ENCODE results near the gene CCDC154.
"Not testable (repeated sequence)": the region's sequence is repeated elsewhere in the genome, so short reads cannot be mapped to it uniquely, and the experiment has no call there.

CCDC154 gene

DNA sequence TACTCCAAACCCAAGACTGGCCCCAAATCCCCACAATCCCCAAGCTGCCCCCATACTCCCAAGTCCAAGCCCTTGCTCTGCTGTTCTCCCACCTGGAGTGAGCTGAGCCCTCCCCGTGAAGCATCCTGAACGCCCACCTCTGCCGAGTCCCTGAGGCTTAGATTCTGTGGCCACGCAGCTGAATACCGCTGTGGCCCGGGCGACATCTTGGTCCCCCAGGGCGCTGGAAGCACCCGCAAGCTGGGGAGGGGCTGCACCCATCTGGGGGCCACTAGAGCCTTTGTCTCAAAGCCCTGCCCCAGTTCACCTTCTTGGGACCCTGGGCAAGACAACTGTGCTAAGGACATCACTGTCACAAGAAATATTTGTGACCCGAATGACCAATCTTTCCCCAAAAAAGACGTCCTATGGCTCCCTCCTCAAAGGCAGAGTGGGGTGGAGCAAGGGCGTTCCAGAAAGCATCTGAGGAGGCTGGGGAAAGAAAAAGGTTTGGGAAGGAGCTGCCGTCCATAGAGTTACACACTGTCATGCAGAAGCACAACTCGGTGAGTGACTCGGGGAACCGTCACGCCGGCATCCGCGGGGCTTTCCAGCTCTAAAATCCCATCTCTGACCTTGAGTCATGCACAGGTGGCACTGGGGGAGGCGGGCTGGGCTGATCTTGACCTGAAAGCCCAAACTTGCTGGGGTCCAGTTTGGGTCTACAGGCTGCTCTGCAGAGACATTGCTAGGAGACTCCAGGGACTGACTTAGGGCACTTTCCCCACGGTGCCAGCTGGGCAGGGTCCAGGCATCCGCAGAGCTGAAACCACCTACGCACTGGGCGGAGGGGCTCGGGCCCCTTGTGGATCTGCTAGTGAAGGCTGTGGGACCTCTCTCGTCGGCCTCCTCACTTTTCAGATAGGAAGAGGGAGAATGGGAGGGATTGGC is 37.8 kb upstream of the CCDC154 start:
- WGBS = 84% methylated on average over 27 of the region's 28 CpGs
- Histone ChIP-seq H3K27me3 (ENCODE audit: control insufficient read depth in 1 of 2, insufficient read depth in 1 of 2, low read length in 2 of 2) (peaks cover 9 to 13% of the 10 kb centered on the region in 2 experiments), H3K4me3 (ENCODE audit: insufficient read depth in 1 of 2, low read depth in 1 of 2, low read length in 2 of 2) (no peak overlapping the region), H4K91ac (ENCODE audit: low read length) (no peak overlapping the region), H2BK5ac (ENCODE audit: low read depth, low read length, poor library complexity, severe bottlenecking) (no peak overlapping the region), H2AK5ac (ENCODE audit: low read length, severe bottlenecking) (no peak overlapping the region), H3K4me1 (ENCODE audit: control insufficient read depth, insufficient read depth, low read depth, low read length) (no peaks in the 10 kb centered on the region), H3K9me3 (ENCODE audit: control insufficient read depth, low read length) (peaks cover 2% of the 10 kb centered on the region), H3K4ac (ENCODE audit: low read depth in 1 of 2, low read length in 2 of 2) (peak overlapping the region in 1 of 2 experiments; percentile 30), H3K18ac (ENCODE audit: low read depth in 1 of 2, low read length in 2 of 2) (no peak overlapping the region), H3K79me1 (replicated peaks; ENCODE audit: low read length, poor library complexity, severe bottlenecking) (no peaks in the 10 kb centered on the region), H2AFZ (ENCODE audit: low read depth, low read length) (no peak overlapping the region), H3K23ac (ENCODE audit: low read length in 2 of 2) (no peak overlapping the region), H4K8ac (ENCODE audit: low read length) (no peak overlapping the region), H2BK12ac (ENCODE audit: low read length in 2 of 2) (no peak overlapping the region), H3K36me3 (ENCODE audit: control insufficient read depth in 1 of 2, insufficient read depth in 2 of 2, low read depth in 1 of 2, low read length in 2 of 2) (no peaks in the 10 kb centered on the region), H2BK120ac (ENCODE audit: low read depth, low read length) (no peak overlapping the region), H3K14ac (ENCODE audit: low read length in 2 of 2) (no peak overlapping the region), H2BK15ac (ENCODE audit: low read depth, poor library complexity, severe bottlenecking) (no peak overlapping the region), H3K4me2 (ENCODE audit: low read length, poor library complexity, severe bottlenecking) (no peak overlapping the region), H3K9ac (ENCODE audit: low read length) (no peak overlapping the region), H3K27ac (ENCODE audit: low read length, poor library complexity, severe bottlenecking) (no peak overlapping the region)
- DNase-seq = no peak

DNA sequence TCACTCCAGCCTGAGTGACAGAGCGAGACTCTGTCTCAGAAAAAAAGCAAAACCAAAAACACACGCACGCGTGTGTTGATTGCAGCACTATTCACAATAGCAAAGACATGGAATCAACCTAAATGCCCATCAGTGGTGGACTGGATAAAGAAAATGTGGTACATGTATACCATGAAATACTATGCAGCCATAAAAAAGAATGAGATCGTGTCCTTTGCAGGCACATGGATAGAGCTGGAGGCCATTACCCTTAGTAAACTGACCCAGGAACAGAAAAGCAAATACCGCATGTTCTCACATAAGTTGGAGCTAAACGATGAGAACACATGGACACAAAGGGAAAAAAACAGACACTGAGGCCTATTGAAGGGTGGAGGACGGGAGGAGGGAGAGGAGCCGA is 34.6 kb upstream of the CCDC154 start:
- not testable (repeated sequence) for H2AFZ ChIP-seq (ENCODE audit: low read depth, low read length); H2BK120ac ChIP-seq (ENCODE audit: low read depth, low read length); H2BK12ac ChIP-seq (ENCODE audit: low read length in 2 of 2); H3K36me3 ChIP-seq (ENCODE audit: control insufficient read depth in 1 of 2, insufficient read depth in 2 of 2, low read depth in 1 of 2, low read length in 2 of 2); H3K14ac ChIP-seq (ENCODE audit: low read length in 2 of 2); H3K4me2 ChIP-seq (ENCODE audit: low read length, poor library complexity, severe bottlenecking); H2BK15ac ChIP-seq (ENCODE audit: low read depth, poor library complexity, severe bottlenecking); H3K18ac ChIP-seq (ENCODE audit: low read depth in 1 of 2, low read length in 2 of 2); H3K4ac ChIP-seq (ENCODE audit: low read depth in 1 of 2, low read length in 2 of 2); H3K9ac ChIP-seq (ENCODE audit: low read length); H4K91ac ChIP-seq (ENCODE audit: low read length); DNase-seq; H2AK5ac ChIP-seq (ENCODE audit: low read length, severe bottlenecking); H2BK5ac ChIP-seq (ENCODE audit: low read depth, low read length, poor library complexity, severe bottlenecking); H3K23ac ChIP-seq (ENCODE audit: low read length in 2 of 2); H3K27ac ChIP-seq (ENCODE audit: low read length, poor library complexity, severe bottlenecking); H4K8ac ChIP-seq (ENCODE audit: low read length); H3K4me3 ChIP-seq (ENCODE audit: insufficient read depth in 1 of 2, low read depth in 1 of 2, low read length in 2 of 2); H3K9me3 ChIP-seq (ENCODE audit: control insufficient read depth, low read length)
- Histone ChIP-seq H3K27me3 (ENCODE audit: control insufficient read depth in 1 of 2, insufficient read depth in 1 of 2, low read length in 2 of 2) (peaks cover 9 to 11% of the 10 kb centered on the region in 2 experiments), H3K4me1 (ENCODE audit: control insufficient read depth, insufficient read depth, low read depth, low read length) (peaks cover 15% of the 10 kb centered on the region), H3K79me1 (replicated peaks; ENCODE audit: low read length, poor library complexity, severe bottlenecking) (peaks cover 17% of the 10 kb centered on the region)
- 92% methylated on average over 6 of the region's 9 CpGs for WGBS

DNA sequence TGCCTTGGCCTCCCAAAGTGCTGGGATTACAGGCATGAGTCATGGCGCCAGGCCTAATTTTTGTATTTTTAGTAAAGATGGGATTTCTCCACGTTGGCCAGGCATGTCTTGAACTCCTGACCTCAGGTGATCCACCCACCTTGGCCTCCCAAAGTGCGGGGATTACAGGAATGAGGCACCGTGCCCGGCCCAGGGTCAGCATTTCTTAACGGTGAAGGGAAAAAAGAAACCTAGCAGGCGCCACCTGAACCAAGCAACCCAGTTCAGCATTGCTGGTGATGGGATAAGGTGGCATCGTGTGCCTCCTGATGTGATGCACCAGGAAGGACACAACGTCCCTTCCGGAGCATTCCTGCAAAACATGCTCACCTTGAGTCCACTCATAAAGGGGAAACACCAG is 32.7 kb upstream of the CCDC154 start:
- no peak for DNase-seq
- WGBS = 93% methylated on average over 10 of the region's 10 CpGs
- Histone ChIP-seq H2AFZ (ENCODE audit: low read depth, low read length) (no peak overlapping the region), H2BK12ac (ENCODE audit: low read length in 2 of 2) (no peak overlapping the region), H3K27ac (ENCODE audit: low read length, poor library complexity, severe bottlenecking) (no peak overlapping the region), H3K27me3 (ENCODE audit: control insufficient read depth in 1 of 2, insufficient read depth in 1 of 2, low read length in 2 of 2) (no peaks in the 10 kb centered on the region), H2BK120ac (ENCODE audit: low read depth, low read length) (no peak overlapping the region), H3K4me3 (ENCODE audit: insufficient read depth in 1 of 2, low read depth in 1 of 2, low read length in 2 of 2) (peak overlapping the region in 1 of 2 experiments; percentile 20), H3K4ac (ENCODE audit: low read depth in 1 of 2, low read length in 2 of 2) (no peak overlapping the region), H4K8ac (ENCODE audit: low read length) (no peak overlapping the region), H3K4me2 (ENCODE audit: low read length, poor library complexity, severe bottlenecking) (no peak overlapping the region), H3K79me1 (replicated peaks; ENCODE audit: low read length, poor library complexity, severe bottlenecking) (peaks cover 17% of the 10 kb centered on the region), H3K18ac (ENCODE audit: low read depth in 1 of 2, low read length in 2 of 2) (no peak overlapping the region), H3K9ac (ENCODE audit: low read length) (no peak overlapping the region), H3K36me3 (ENCODE audit: control insufficient read depth in 1 of 2, insufficient read depth in 2 of 2, low read depth in 1 of 2, low read length in 2 of 2) (no peaks in the 10 kb centered on the region), H4K91ac (ENCODE audit: low read length) (no peak overlapping the region), H2BK15ac (ENCODE audit: low read depth, poor library complexity, severe bottlenecking) (no peak overlapping the region), H2AK5ac (ENCODE audit: low read length, severe bottlenecking) (no peak overlapping the region), H3K4me1 (ENCODE audit: control insufficient read depth, insufficient read depth, low read depth, low read length) (peaks cover 22% of the 10 kb centered on the region), H3K9me3 (ENCODE audit: control insufficient read depth, low read length) (peaks cover 2% of the 10 kb centered on the region), H3K23ac (ENCODE audit: low read length in 2 of 2) (no peak overlapping the region), H2BK5ac (ENCODE audit: low read depth, low read length, poor library complexity, severe bottlenecking) (no peak overlapping the region), H3K14ac (ENCODE audit: low read length in 2 of 2) (no peak overlapping the region)

DNA sequence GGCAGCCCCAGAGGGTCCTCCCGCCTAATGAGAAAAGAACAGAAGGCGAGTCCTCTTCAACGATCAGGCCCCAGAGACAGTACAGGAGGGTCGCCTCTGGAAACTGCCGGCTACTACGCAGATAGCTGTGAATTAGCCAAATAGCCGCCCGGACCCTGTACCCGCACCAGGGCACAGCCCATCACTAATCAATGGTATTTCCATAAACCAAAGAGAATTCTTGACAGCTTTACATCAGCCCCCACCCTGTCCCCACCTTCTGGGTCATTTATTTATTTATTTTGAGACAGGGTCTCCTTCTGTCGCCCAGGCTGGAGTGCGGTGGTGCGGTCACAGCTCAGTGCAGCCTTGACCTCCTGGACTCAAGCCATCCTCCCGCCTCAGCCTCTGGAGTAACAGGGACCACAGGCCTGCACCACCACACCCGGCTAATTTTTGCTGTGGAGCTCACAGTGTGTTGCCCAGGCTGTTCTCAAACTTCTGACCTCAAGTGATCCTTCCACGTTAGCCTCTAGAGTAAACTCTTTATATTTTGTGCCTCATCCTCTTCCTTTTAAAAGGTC is 31.3 kb upstream of the CCDC154 start:
- peak overlapping the region; percentile 34 to 44 for H3K23ac ChIP-seq (ENCODE audit: low read length in 2 of 2)
- 85% methylated on average over 15 of the region's 15 CpGs for WGBS
- H2AK5ac ChIP-seq (ENCODE audit: low read length, severe bottlenecking) = peak overlapping the region; percentile 80

More for the DNA sequence above, 31.3 kb upstream of the CCDC154 start:
- H4K8ac ChIP-seq (ENCODE audit: low read length) = peak overlapping the region; percentile 100
- DNase-seq = no peak
- H3K14ac ChIP-seq (ENCODE audit: low read length in 2 of 2) = no peak overlapping the region
- H3K79me1 ChIP-seq (replicated peaks; ENCODE audit: low read length, poor library complexity, severe bottlenecking) = peaks cover 23% of the 10 kb centered on the region
- H3K4ac ChIP-seq (ENCODE audit: low read depth in 1 of 2, low read length in 2 of 2) = peak overlapping the region; percentile 91 to 92
- H3K4me1 ChIP-seq (ENCODE audit: control insufficient read depth, insufficient read depth, low read depth, low read length) = peaks cover 32% of the 10 kb centered on the region
- no peaks in the 10 kb centered on the region for H3K27me3 ChIP-seq (ENCODE audit: control insufficient read depth in 1 of 2, insufficient read depth in 1 of 2, low read length in 2 of 2)
- H3K4me2 ChIP-seq (ENCODE audit: low read length, poor library complexity, severe bottlenecking) = peak overlapping the region; percentile 93
- H2AFZ ChIP-seq (ENCODE audit: low read depth, low read length) = no peak overlapping the region
- peak overlapping the region; percentile 97 for H2BK120ac ChIP-seq (ENCODE audit: low read depth, low read length)
- no peak overlapping the region for H2BK5ac ChIP-seq (ENCODE audit: low read depth, low read length, poor library complexity, severe bottlenecking)
- no peaks in the 10 kb centered on the region for H3K9me3 ChIP-seq (ENCODE audit: control insufficient read depth, low read length)
- peaks cover 4 to 9% of the 10 kb centered on the region in 2 experiments for H3K36me3 ChIP-seq (ENCODE audit: control insufficient read depth in 1 of 2, insufficient read depth in 2 of 2, low read depth in 1 of 2, low read length in 2 of 2)
- no peak overlapping the region for H3K27ac ChIP-seq (ENCODE audit: low read length, poor library complexity, severe bottlenecking)
- H2BK12ac ChIP-seq (ENCODE audit: low read length in 2 of 2) = no peak overlapping the region
- H3K4me3 ChIP-seq (ENCODE audit: insufficient read depth in 1 of 2, low read depth in 1 of 2, low read length in 2 of 2) = peak overlapping the region; percentile 84 to 99
- H4K91ac ChIP-seq (ENCODE audit: low read length) = peak overlapping the region; percentile 95
- peak overlapping the region; percentile 89 to 93 for H3K18ac ChIP-seq (ENCODE audit: low read depth in 1 of 2, low read length in 2 of 2)
- H3K9ac ChIP-seq (ENCODE audit: low read length) = peak overlapping the region; percentile 96
- H2BK15ac ChIP-seq (ENCODE audit: low read depth, poor library complexity, severe bottlenecking) = no peak overlapping the region

All from mesenchymal stem cell (in vitro differentiated cells and primary cell).